ENCODE results near the gene SORBS1. TPM values are rescaled to one million over a fixed set of nuclear protein-coding genes. Genes with fewer than 3 reads are reported as not detected.

The SORBS1 gene
- total and polyA plus RNA-seq, 4 donors: 33.2 to 71.3 (median 44.1) TPM

GRCh38 chr10:95428701-95429100 lies 132.5 kb downstream of the SORBS1 start:
- H3K4me3 ChIP-seq (ENCODE audit: low read depth in 1 of 3, low read length in 3 of 3): no peak overlapping the region
- no peak for TF ChIP-seq YY1 (IDR thresholded peaks at IDR 0.05)
- no peak for TF ChIP-seq SP1 (IDR thresholded peaks at IDR 0.05)
- TF ChIP-seq GABPA (IDR thresholded peaks at IDR 0.05 in 1 of 2, conservative IDR thresholded peaks at IDR 0.05 in 1 of 2): no peak
- no peak for TF ChIP-seq CTCF (IDR thresholded peaks at IDR 0.05; ENCODE audit: low read depth, low read length, missing input control)
- no peak for TF ChIP-seq RXRA (IDR thresholded peaks at IDR 0.05)
- TF ChIP-seq MAX (IDR thresholded peaks at IDR 0.05): no peak
- TF ChIP-seq REST (IDR thresholded peaks at IDR 0.05): no peak
- no peak for TF ChIP-seq ZBTB33 (IDR thresholded peaks at IDR 0.05)
- no peak for TF ChIP-seq HNF4G (IDR thresholded peaks at IDR 0.05)
- TF ChIP-seq RAD21 (IDR thresholded peaks at IDR 0.05): no peak
- no peak for TF ChIP-seq EGR1 (IDR thresholded peaks at IDR 0.05; ENCODE audit: low read depth in 2 of 2)
- no peak for TF ChIP-seq FOXA1 (IDR thresholded peaks at IDR 0.05)
- no peak overlapping the region for H3K9ac ChIP-seq (ENCODE audit: low read depth in 1 of 2, low read length in 2 of 2)
- WGBS: 87% methylated on average over 2 of the region's 2 CpGs
- peaks cover 0 to 32% (median 14%) of the 10 kb centered on the region in 4 donors for H3K4me1 ChIP-seq (ENCODE audit: control insufficient read depth in 4 of 4, insufficient read depth in 4 of 4, low read length in 3 of 4)
- no peaks in the 10 kb centered on the region for H3K27me3 ChIP-seq (ENCODE audit: control insufficient read depth in 4 of 4, insufficient read depth in 4 of 4, low read length in 3 of 4)
- H3K27ac ChIP-seq (ENCODE audit: low read depth in 1 of 2, low read length in 2 of 2): no peak overlapping the region
- H3K36me3 ChIP-seq (ENCODE audit: control insufficient read depth in 4 of 4, insufficient read depth in 3 of 4, low read depth in 1 of 4, low read length in 3 of 4): peaks cover 3 to 15% (median 8%) of the 10 kb centered on the region in 4 donors
- DNase-seq (ENCODE audit: low spot score): no peak
- no peaks in the 10 kb centered on the region for H3K9me3 ChIP-seq (ENCODE audit: control insufficient read depth in 4 of 4, low read length in 3 of 4)

- TF ChIP-seq CTCF (IDR thresholded peaks at IDR 0.05; ENCODE audit: low read depth, low read length, missing input control) (no peak), NR2F2 (IDR thresholded peaks at IDR 0.05) (no peak), JUND (IDR thresholded peaks at IDR 0.05) (no peak), HNF4A (conservative IDR thresholded peaks at IDR 0.05) (no peak), FOXA2 (IDR thresholded peaks at IDR 0.05) (no peak), GABPA (IDR thresholded peaks at IDR 0.05 in 1 of 2, conservative IDR thresholded peaks at IDR 0.05 in 1 of 2) (no peak), EGR1 (IDR thresholded peaks at IDR 0.05; ENCODE audit: low read depth in 2 of 2) (no peak), SP1 (IDR thresholded peaks at IDR 0.05) (no peak), MAX (IDR thresholded peaks at IDR 0.05) (no peak), TAF1 (conservative IDR thresholded peaks at IDR 0.05) (no peak), REST (IDR thresholded peaks at IDR 0.05) (no peak), ATF3 (IDR thresholded peaks at IDR 0.05) (no peak), HNF4G (IDR thresholded peaks at IDR 0.05) (no peak), RXRA (IDR thresholded peaks at IDR 0.05) (no peak)
Measured at GRCh38 chr10:95426482-95426881, 134.7 kb downstream of the SORBS1 start.

More at GRCh38 chr10:95426482-95426881, 134.7 kb downstream of the SORBS1 start:
- peaks cover 0 to 17% (median 11%) of the 10 kb centered on the region in 4 donors for H3K4me1 ChIP-seq (ENCODE audit: control insufficient read depth in 4 of 4, insufficient read depth in 4 of 4, low read length in 3 of 4)
- no peak overlapping the region for H3K4me3 ChIP-seq (ENCODE audit: low read depth in 1 of 3, low read length in 3 of 3)
- DNase-seq (ENCODE audit: low spot score): no peak
- H3K27ac ChIP-seq (ENCODE audit: low read depth in 1 of 2, low read length in 2 of 2): no peak overlapping the region
- no peak overlapping the region for H3K9ac ChIP-seq (ENCODE audit: low read depth in 1 of 2, low read length in 2 of 2)
- H3K27me3 ChIP-seq (ENCODE audit: control insufficient read depth in 4 of 4, insufficient read depth in 4 of 4, low read length in 3 of 4): no peaks in the 10 kb centered on the region
- no peaks in the 10 kb centered on the region for H3K9me3 ChIP-seq (ENCODE audit: control insufficient read depth in 4 of 4, low read length in 3 of 4)
- WGBS: 83% methylated on average over 5 of the region's 5 CpGs
- H3K36me3 ChIP-seq (ENCODE audit: control insufficient read depth in 4 of 4, insufficient read depth in 3 of 4, low read depth in 1 of 4, low read length in 3 of 4): peaks cover 5 to 24% (median 19%) of the 10 kb centered on the region in 4 donors

Data from liver (tissue), 9 donors.